COR-L47 (cell line): Measurements from ENCODE around the gene AMBP.
"Not testable (repeated sequence)": the region's sequence is repeated elsewhere in the genome, so short reads cannot be mapped to it uniquely, and the experiment has no call there.

ENCODE experiments used
- DNase-seq: peaks from one replicate; lab custom pipeline; 2025; lab: John Stamatoyannopoulos, UW

The AMBP gene

GRCh38 chr9:114091711-114092110 is 13.6 kb upstream of the AMBP start:
- no peak for DNase-seq

DNA sequence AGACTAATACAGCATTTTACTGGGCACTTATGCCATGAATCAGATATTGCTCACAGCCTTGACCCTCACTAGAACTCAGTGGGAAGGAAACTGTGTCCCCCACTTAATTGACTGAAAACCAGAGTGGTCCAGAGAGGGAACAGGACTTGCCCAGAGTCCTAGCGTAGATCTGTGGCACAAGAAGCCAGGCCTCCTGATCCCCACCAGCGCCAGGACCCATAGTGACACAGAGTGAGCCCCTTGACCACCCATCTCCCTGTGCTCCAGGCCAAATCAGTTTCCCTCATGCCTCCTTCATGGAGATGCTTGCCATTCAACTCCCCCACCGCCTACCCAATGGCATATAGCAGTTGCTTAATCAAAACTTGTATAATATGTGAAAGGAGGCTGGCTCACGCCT is 12.7 kb upstream of the AMBP start:
- no peak for DNase-seq

DNA sequence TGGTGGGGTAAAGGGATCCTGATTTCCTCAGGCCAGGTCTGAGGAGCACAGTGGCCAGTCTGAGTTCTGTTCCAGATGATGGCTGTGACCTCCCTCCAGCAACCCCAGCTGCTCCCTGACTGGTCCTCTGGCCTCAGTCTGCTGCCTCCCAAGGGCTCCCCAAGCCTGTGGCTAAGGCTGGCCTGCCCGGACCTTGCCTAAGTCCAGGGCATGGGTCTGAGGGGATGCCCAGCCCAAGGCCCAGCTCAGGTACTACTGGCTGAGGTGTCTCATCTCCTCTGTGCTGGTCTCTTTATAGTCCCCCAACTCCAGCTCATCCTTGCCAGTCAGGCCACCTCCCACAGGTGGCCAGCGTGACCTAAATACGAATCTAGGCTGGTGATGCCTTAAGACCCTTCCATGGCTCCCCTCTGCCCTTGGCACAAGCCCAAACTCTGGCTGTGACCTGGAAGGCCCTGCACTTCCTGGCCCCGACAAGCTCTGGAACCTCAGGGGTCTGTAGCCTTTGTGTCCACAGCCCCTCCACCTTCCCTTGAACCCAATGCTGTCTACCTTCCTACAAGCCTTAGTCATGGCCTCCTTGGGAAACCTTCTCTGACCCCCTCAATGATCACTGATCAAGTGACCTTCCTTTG is 11.2 kb upstream of the AMBP start:
- no peak for DNase-seq

DNA sequence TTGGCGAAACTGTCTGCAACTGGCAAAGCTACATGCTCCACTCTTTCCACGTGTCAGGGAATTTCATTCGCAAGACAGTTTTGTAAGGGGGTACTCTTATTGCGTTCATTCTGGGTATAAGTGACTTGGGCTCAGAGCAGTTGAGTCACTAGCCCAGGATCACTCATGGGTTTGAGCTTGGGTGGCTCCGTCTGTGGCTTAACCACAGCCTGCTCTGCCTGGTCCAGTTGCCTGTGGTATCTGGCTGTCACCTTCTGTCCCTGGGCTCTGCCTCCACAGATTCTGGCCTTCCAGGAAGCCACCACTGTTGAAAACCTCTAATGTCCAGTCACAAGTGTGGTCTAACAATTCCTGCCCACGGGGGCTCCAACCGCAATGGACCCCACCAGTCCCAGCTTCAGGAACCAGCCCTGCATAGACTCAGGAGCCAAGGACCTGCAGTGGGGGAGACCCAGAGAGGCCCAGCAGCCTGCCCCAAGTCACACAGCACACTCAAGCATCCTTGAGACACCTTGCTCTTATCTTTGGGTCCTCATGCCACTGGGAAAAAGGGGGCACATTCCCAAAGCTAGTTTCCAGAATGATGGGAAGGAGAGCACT is 10.6 kb upstream of the AMBP start:
- DNase-seq: no peak

DNA sequence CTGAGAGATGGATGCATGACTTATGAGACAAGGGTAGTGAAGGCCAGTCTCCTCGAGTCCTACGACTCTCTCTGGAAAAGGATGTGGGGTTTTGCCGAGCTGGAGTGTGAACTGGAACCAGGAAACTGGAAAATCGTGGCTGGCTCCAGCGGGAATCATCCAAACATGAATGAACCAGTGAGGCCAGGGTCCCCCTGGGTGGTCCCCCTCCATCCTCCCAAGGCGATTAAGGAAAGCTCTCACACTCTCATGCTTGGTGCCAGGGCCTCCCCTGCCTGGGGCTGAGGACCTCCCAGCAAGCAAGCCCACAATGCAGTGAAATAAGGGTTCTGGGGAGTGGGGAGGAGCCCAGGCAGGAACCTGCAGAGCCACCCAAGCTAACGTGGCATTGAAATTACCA is 9.6 kb upstream of the AMBP start:
- no peak for DNase-seq

GRCh38 chr9:114086607-114087006 is 8.5 kb upstream of the AMBP start:
- DNase-seq: no peak

DNA sequence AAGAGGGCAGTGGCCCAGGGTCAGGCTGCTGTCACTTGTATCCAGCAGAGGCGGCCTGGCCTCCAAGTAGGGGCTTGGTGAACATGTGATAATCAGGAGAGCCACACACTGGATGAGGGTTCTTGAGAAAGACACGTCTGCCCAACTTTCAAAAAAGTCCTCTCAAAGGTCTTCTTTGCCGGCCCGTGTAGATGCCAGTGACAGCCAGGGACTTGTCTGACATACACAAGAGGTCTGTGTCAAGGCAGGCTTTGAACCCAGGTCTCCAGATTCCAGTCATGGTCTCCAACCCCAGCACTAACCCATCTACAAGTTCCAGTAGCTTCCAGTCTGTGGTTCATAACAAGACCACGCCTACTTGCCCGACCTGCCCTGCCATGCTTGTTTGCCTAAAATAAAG is 7.9 kb upstream of the AMBP start:
- no peak for DNase-seq

GRCh38 chr9:114085387-114085789 is 7.3 kb upstream of the AMBP start:
- DNase-seq: no peak

- no peak for DNase-seq
Observed at GRCh38 chr9:114084282-114085073, 6.4 kb upstream of the AMBP start.

DNA sequence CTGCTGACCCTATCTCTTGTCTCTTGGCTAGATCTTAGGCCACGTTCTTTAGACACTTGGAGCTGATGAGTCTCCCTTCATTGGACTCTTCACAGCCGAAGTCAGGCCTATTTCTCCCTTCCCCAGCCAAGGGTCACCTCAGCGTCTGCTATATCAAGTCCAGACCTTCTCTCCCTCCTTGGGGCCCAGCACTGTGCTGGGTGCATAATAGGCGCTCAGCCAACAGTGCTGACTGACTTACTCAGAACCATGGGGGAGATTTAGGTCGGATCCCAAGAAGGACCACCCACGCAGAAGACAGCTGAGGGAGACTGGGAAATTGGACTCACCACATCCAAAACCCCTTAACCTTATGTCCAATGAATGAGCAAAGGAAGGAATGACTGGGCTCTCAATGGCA is 5.6 kb upstream of the AMBP start:
- no peak for DNase-seq

GRCh38 chr9:114082763-114083412 is 4.8 kb upstream of the AMBP start:
- not testable (repeated sequence) for DNase-seq

GRCh38 chr9:114082017-114082762 is 4.1 kb upstream of the AMBP start:
- peak; percentile 80 for DNase-seq

GRCh38 chr9:114081441-114082016 is 3.4 kb upstream of the AMBP start:
- no peak for DNase-seq

DNA sequence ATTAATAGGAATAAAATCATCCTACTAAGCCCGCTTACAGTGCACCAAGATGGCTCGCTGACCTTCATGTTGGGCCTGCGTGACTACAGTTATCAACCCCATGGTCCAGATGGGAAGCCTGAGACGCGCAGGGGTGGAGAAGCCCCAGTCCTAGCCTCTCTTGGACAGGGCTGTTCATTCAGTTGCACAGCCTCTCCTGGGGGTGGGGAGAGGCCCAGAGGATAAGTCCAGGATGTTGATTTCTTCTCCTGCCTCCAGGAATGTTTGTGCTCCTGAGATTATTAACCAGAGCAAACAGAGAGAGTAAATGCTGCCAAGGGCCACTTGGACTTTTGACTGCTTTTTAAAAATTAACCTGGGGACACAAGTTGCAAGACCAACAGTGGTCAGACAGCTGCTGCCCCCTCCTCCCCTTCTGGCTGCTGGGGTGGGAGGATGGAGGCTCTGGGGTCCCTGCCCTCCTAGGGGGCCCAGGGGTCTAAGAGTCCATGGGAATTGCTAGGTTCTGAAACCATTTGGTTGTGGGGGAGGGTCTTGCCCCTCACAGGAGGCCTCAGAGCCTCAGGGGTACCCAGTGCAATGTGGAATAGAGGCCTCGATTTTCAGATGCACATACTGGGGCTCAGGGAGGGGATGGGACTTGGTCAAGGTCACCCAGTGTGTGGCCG is 2.8 kb upstream of the AMBP start:
- DNase-seq: no peak

DNA sequence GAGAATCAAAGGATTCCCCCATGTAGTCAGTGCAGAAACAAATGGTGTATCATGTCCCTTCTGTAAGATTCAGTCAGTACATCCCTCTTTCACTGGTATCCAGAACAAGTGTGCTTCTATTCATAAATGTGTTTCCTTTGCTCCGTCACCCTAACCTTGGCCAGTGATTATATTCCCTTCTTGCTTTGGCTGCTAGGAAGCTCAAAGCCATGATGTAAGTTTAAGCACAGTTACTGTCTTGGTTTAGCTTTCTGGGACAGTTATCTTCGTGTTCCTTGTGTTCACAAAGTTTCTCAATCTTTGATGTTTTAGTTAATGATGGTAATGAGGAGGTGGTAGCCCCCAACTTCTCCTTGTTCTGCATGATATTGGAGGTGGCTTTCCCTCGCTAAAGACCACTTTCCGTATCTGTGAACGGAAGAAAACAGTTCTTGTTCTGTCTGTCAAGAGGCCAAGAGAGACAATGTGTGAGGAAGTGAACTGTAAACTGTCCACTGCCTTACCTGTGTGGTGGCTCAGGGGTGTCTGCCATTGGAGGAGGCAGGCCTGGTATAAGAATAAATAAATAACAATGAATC is 2.2 kb upstream of the AMBP start:
- DNase-seq: no peak

GRCh38 chr9:114078781-114079156 is 669 bp upstream of the AMBP start:
- no peak for DNase-seq

DNA sequence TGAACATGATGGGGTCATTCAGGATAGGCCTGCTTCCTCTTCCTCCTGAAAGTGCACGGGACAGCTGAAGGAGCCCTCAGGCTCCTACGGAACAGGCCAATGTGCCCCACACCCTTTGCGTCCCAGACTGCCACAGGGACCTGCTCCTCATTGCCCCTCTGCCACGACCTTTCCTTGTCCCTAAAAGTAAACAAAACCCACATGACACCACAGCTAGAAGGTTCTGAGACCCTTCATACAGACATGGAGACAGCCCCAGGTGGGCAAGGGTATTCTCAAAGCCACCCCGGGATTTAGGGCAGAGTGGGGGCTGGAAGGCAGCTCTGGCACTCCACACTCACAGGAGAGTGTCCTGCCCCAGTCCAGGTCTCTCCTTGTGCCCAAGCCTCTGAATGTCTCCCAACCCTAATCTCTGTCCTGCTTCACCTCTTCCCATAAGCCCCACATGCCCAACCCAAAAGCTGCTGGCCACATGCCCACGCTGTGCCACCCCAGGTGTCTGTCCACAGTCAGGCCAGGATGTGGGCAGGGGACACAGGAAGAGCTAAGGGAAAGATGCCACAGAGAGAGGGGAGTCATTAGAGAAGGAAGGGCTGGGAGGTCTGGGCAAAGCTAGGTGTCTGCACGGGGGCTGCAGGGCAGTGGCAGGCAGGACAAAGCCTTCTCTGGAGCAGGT is 800 bp downstream of the AMBP start:
- DNase-seq: no peak

DNA sequence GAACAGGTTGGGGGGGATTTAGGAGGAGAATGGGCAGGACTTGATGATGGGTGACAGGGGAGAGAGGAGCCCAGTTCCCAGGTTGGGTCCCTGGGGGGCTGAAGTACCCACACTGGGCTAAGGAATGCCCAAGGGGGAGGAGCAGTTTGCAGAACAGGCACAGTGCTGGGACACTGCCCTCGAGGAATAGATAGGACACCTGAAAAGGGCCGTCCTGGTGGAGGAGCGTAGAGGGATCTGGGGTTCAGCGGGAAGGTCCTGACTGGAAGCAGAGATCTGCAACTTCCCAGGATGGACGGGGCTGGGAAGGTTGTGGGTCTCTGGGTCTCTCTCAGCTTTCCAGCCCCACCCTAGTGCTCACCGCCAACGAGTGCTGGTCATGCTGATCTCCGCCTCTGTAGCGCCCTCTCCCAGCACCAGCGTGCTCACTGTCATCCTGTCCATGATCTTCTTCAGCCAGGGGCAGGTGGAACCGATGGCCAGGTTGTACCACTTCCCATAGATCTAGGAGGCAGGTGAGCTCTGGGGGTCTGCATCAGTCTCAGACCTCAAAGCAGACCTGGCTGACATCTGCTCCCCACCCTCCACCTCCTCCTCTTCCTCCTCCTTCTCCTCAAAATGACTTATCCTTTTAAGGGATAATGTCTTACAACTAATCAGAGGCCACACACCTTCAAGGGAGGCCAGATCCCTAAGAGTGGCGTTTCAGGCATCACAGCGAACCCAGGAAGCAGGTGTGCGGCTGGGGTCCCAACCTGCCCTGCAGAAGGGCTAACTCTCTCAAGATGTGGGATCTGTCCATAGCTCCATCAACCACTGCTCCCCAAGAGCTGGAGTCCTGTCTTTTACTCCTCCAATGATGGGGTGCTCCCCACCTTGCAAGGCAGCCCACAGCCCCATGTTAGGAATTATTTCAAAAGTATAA is 1.6 kb downstream of the AMBP start:
- DNase-seq: no peak

GRCh38 chr9:114075602-114076001 is 2.5 kb downstream of the AMBP start:
- no peak for DNase-seq
